Tongue (tissue), 2 donors: Measurements from ENCODE around the gene MAPK8IP1. TPM values are rescaled to one million over a fixed set of nuclear protein-coding genes. Genes with fewer than 3 reads are reported as not detected.

Experiments used
- DNase-seq: peaks from one replicate; pipeline ENCODE4 v3.0.0-alpha.2; 2015
- total RNA-seq: library from RNA; depleted of rRNA; stranded (reverse); fragments of >200 nt; gene quantifications from one replicate; pipeline ENCODE4 v1.2.3, GENCODE V29; 2014

The MAPK8IP1 gene
- total RNA-seq, 1 donor from 2014 or later: 12.7 TPM

DNA sequence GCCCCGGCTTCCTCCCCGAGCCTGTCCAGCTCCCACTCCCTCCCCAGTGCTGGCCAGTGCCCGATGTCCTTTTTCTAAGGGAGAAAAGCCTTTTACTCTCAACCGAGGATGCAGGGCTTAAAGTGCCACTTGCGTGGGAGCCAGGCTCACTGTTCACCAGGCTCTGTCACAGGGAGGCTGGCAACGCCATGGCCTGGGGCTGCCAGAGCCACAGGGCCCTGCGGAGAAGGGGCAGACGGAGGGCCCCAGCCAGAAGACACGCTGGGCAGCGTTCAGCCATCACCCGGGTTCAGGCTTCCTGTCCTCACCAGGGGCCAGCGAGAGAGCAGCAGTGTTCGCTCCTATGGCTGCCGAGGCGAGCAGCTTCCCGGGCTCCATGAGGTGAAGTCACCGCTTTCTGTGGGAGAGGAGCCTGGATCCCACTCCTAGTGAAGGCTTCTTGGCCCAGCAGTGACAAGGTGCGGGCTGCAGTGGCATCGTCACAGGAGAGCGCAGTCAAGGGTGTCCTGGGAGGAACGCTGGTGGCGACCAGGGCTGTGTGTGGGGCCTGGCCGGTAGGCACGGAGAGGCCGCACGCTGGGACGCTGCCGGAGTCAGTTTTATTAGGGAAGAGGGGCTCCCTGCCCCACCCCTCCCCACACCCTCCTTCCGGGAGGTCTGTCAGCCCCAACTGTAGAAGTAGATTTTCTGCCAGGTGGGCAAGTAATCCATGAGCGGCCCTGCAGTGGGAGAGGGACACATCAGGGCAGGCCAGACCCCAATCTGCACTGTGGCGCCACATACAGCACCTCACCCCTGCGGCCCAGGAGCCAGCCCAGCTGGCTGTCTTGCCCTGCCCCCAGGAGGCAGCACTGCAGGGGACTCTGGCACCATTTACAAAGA lies 24.4 kb downstream of the MAPK8IP1 start:
- no peak for DNase-seq

DNA sequence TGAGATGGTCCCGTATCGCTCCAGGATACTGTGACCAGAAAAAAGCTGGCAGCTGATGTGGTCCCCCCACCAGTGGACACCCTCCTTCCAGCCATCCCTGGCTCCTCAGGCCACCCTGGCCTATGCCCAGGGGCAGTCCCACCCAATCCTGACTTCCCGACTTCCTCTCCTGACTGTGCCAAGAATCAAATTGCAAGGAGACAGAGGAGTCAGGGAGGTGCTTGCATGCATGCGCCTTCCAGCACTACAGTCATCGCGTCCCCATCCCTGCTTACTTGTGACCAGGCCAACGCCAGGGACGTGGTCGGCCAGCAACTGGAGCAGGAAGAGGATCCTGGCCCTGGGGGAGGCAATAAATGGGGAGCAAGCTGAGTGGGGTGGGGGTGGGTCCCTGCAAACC lies 25.2 kb downstream of the MAPK8IP1 start:
- DNase-seq: no peak

DNA sequence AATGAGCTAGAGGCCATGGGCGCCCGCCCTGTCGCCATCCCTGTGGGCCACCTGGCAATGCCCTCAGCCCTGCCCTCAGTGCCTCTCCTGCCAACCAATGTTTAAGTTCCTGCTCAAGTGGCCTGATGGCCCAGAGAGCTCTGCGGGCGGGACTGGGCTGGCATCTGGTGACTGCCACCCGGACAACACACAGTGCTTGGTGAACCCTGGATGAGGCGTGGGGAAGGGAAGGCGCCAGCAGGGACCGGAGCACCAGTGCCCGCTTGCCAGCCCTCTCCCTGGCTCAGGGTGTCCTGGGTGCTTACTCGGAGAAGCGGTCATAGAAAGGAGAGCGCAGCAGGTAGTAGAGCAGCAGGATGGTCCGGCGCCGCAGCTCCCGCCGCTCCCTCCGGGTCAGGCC lies 28.1 kb downstream of the MAPK8IP1 start:
- no peak for DNase-seq

DNA sequence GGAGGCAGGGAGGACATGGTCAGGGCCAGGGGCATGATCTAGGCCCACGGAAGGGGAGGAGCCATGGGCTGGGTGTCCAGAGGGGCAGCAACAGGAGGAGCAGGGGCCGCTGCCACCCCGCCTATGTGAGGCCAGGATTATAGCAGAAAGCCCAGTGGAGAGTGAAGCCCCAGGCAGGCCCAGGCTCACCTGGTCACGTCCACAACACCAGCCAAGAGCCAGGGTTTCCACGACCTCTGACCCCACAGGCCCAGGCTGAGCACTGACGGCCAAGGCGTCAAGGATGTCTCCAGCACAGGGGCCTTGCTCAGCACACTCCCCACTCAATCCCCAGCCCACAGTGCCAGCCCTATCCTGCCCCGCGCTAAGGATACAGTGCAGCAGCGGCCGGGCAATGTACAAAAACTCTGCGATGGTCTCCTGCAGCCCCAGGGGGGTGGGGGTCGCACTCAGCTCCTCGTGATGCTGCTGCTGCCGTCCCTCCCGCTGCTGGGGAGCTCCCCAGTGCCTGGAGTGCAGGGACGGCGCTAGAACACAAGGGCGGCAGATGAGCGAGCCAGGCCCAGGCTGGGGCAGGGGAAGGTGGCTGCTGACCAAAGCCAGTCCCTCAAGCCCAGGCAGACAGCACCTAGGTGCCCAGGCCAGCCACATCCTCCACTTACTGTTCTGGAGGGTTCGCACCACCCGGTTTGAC lies 28.6 kb downstream of the MAPK8IP1 start:
- no peak for DNase-seq

DNA sequence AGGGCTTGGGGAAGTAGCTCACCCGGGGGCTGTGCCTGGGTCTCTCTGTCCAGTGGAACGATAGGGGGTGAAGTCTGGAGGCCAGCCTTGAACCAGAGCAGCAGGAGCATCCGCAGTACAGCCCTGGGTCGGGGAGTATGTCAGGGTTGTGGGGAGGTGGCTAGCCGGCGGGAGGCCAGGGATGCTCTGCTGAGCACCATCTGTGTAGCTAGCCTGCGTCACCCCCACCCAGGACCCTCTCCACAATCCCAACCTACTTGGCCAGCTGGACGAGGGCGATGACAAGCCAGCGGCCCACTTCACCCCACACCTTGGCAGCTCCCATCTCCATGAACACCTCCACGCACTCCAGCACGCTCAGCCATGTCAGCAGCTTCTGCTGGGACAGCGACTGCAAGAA lies 30.0 kb downstream of the MAPK8IP1 start:
- DNase-seq: no peak

GRCh38 chr11:45917286-45917622 lies 31.8 kb downstream of the MAPK8IP1 start:
- no peak for DNase-seq

- peak; percentile 99 for DNase-seq
Measured at GRCh38 chr11:45917623-45918330, 32.3 kb downstream of the MAPK8IP1 start, which contains the start of gene PEX16. Gene PEX16, minus strand, starts transcription at chr11:45917877. Its CDS starts 66 bp downstream, at chr11:45917811.

DNA sequence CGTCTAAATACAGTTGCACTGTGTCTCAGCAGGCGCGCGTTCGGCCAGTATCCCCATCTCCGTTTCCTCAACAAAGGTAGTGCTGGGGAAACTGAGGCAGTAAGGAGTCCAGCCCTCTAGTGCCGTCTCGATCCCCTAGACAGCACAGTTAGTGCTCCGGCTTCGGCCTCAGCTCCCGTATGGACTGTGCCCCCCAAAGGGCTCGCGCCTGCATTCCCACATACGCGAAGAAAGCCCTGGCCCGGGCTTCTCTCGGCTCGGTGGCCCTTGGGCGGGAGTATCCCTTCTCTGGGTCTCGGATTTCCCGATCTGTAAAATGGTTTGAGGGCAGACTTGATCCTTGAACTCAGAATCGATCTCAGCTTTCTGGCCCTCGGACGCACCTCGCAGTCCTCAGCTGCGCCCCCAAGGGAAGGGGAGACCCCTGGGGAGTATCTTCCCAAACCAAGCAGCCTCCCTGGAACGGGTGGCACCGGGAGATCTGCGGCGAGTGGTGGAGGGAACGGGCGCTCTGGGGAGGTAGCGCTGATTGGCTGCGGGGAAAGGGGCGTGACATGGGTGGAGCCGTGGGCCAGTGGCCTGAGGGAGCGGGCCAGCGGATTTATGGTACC lies 33.0 kb downstream of the MAPK8IP1 start:
- DNase-seq: peak; percentile 70

DNA sequence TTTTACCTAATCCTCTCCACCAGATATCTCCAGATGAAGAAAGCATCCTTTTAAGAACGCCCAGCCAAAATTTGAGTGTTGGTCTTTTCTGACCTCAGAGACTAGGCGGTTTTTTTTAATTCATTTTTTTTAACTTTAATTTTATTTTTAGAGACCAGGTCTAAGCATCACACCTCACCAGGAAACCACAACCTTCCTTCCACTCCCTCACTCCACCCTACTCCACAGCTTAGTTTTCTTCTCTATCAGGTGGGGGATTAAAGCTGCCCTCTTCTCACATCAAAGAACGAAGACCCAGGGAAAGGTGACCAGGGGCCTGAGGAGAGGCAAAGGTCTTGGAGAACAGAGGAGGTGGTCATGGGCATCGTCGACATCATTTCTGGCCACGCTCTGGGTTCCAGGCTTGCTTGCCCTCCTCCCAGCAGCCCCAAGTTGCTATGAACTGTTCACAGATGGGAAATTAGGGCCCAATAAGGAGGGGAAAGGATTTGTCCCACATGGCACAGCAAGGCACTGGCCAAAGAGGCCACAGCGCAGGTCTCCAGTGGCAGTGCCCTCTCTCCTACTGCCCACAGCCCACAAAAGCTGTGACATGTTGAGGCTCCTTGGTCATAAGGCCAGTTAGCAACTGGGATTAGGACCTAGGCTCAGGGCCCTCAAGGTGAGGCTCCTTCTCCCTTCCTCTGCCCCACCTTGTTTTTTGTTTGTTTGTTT lies 33.7 kb downstream of the MAPK8IP1 start:
- DNase-seq: no peak

- DNase-seq: no peak
Measured at GRCh38 chr11:45919806-45920530, 34.5 kb downstream of the MAPK8IP1 start.

DNA sequence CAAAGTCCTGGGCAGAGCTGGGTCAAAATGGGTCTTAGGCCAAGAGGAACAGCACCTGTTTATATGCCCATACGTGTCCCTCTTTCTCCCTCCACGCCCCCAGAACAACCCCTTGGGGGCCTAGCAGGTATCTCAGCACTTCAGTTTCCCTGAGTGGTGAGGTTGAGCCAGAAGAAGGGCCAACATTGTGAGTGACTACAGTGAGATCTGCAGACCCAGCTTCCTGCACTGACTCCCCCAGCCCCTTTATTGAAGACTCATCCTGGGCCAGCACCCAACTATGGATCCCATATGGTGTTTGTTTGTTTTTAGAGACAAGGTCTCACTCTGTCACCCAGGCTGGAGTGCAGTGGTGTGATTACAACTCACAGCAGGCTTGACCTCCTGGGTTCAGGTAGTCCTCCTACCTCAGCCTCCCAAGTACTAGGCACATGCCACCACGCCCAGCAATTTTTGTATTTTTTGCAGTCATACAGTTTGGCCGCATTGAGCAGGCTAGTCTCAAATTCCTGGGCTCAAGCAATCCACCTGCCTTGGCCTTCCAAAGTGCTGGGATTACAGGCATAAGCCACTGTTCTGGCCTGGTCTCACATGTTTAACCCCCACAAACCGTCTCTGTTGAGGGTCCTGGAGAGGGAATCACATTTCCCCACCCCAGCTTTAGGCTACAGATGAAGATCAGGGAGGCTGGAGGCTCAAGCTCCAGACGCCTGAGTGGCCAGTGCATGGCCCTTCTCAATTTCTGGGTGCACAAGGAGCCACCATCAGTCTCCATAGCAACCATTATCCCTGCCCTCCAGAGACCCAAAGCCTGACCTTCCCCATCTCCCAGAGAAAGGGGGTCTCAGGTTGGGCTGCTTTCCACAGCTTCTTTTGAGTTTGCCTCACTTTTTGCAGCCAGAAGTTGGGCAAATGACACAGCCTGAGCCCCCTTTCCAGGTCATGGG lies 35.4 kb downstream of the MAPK8IP1 start:
- no peak for DNase-seq

- DNase-seq: peak; percentile 51
Measured at GRCh38 chr11:45921561-45922424, 36.3 kb downstream of the MAPK8IP1 start.

- DNase-seq: no peak
Measured at GRCh38 chr11:45922425-45923082, 37.1 kb downstream of the MAPK8IP1 start, which contains the start of gene LARGE2. Gene LARGE2, plus strand, starts transcription at chr11:45922656. Its CDS starts 227 bp downstream, at chr11:45922883.

GRCh38 chr11:45924036-45924915 lies 38.8 kb downstream of the MAPK8IP1 start:
- DNase-seq: no peak

DNA sequence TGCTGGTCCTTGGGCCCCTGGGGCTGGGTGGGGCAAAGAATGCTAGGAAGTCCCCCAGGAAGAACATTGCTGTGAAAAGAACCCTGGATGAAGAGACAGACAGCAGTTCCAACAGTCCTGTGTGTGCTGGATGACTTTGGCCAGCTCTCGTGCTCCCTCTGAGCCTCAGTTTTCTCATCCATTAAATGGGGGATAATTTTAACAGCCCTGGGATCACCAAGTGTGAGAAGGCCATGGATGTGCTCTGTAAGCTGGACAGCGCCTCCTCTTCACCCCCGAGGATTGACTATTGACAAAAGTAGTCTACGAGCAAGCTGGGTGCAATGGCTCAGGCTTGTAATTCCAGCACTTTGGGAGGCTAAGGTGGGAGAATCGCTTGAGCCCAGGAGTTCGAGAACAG lies 39.5 kb downstream of the MAPK8IP1 start:
- DNase-seq: no peak

- DNase-seq: no peak
Measured at GRCh38 chr11:45925550-45925949, 40.1 kb downstream of the MAPK8IP1 start.

GRCh38 chr11:45926001-45926401 lies 40.5 kb downstream of the MAPK8IP1 start:
- DNase-seq: no peak
